GM18498 (cell line): ENCODE data around the gene AP1AR.
A peak's percentile ranks its signal among the peaks of the same experiment; 100 is the strongest.

Experiments used
- ATAC-seq: cut with Tn5 transposase; IDR thresholded peaks from one replicate; pipeline ENCODE4 v1.9.1; 2021; ENCODE audit warnings: mild to moderate bottlenecking, moderate library complexity; ENCODE audit not compliant: unreplicated experiment

AP1AR gene

DNA sequence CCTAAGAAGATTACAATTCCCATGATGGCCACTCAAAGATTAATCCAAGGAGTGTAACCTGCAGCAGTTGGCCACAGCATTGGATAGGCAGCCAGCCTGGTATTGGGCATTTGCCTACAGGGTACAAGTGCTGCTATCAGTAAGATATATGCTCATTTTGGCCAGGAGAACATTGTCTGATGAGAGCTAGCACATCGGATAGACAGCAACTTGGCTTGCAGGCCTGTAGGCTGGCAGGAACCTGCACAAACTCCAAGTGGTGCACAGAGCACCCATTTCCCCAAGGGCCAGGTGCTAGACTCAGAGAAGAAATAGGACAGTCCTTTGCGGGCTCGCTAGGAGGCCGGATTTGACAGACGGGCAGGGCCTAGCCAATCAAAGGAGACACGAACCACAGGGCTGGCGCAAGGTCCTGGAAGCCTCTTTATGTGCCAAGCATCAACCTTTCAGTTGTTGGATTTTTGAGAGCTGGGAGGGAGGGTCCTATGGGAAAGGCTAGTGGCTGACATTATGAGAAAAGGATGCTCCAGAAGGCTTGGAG lies 11.7 kb upstream of the AP1AR start:
- ATAC-seq = no peak

DNA sequence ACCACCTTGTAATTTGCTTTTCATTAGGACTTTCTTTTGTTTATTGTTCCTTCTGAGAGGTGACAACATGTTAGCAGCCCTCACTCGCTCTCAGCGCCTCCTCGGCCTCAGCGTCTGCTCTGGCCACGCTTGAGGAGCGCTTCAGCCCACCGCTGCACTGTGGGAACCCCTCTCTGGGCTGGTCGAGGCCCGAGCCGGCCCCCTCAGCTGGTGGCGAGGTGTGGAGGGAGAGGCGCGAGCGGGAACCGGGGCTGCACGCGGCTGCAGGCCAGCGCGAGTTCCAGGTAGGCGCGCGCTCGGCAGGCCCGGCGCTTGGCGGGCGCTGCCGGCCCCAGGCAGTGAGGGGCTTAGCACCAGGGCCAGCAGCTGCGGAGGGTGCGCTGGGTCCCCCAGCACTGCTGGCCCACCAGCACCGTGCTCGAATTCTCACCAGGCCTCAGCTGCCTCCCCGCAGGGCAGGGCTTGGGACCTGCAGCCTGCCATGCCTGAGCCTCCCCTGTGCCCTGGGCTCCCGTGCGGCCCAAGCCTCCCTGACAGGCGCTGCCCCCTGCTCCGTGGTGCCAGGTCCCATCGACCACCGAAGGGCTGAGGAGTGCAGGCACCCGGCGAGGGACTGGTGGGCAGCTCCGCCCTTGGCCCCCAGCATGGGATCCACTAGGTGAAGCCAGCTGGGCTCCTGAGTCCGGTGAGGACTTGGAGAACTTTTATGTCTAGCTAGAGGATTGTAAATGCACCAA lies 9.2 kb upstream of the AP1AR start:
- no peak for ATAC-seq

- no peak for ATAC-seq
Measured at GRCh38 chr4:112225157-112225556, 6.4 kb upstream of the AP1AR start.

DNA sequence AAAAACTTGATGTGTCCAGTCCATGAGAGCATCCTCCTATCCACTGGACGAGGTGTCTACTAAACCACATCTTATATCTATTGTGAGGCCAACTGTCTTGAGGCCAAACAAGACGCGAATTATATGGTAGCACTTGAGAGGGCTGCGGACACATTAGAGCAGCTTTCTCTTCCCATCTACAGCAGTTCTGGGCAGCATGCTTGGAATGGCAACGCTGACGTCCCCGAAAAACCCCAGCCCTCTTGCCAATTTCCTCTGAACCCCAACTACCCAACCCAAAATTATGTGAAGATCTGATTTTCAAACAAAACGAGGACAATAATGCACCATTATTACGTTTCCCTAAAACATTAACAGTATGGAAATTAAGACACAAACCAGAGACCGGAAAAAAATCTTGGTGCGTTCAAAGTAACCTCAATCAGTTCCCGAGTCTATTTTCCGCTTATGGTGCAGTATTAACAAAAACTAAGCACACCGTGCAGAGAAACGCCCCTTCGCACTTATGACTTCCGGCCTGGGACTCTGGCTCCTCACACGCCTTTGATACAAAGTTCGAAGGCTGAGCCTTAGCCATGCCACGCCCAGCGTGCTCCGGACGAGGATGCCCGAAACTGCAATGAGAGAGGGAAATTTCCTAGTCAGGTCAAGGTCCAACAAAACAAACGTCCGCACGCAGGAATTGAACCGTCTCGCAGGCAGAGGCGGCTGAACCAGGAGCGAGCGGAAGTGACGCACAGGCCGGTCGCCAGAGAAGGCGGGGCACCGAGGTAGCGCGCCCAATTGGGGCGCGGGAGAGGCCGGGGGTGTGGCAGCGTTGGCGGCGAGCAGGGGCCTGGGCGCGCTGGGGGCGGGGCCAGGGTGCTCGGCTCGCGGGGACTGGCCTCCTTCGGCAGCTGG lies 458 bp upstream of the AP1AR start:
- peak; percentile 90 for ATAC-seq

- ATAC-seq = no peak
Measured at GRCh38 chr4:112234952-112235609, 3.5 kb downstream of the AP1AR start.

GRCh38 chr4:112236040-112236439 lies 4.5 kb downstream of the AP1AR start:
- ATAC-seq = no peak

DNA sequence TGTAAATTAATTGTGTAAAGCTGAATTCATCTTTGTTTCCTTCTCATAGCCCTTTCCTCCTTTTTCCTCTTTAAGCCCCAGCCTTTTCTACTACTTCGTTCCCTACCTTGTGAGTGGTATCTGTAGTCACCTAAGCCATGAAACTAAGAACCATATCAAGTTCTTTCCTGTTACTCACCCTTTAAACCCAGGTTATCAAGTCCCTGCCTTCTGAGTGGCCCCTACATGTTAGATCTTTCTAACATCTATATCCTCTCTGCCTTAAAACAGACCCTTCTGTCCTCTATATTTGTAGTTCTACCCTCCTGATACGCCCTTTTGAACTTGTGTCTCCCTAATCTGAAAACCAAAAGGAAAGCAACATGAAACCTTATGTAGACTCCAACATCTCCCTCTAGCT lies 7.2 kb downstream of the AP1AR start:
- no peak for ATAC-seq

DNA sequence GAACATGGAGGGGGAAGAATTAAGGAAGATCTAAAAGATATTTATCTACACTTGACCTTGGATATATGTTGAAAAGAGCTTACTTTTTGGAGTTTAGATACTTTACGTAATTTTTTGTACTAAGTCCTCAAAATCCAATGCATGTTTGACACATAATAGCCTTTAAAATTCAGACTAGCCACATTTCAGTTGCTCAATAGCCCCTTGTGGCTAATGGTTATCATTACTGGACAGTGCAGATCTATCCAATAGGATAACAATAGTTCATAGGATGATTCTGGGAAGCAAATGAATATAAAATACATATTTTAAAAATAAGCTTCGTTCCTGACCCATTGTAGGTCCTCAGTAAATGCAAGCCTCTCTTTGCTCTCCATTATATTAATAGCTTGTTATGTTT lies 13.8 kb downstream of the AP1AR start:
- ATAC-seq = no peak

DNA sequence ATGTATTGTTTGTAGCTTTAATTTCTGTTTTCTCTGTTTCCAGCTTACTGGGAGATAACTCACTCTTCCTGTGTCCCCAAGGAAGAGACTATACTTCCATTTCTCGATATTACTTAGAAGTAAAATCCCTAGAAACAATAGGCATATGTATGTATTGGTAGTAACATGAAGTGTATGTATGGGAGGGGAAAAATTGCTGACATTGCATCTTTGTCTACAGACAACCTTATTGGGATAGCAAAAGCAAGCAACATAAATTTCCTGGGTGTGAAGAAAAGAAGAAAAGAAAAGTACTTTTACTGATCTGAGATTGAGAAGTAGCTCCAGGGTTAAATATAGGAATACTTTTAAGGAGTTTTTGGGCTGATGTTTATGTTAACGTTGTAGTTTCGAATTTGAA lies 15.4 kb downstream of the AP1AR start:
- no peak for ATAC-seq

- ATAC-seq = no peak
Measured at GRCh38 chr4:112251019-112251643, 19.5 kb downstream of the AP1AR start.

GRCh38 chr4:112252234-112252633 lies 20.6 kb downstream of the AP1AR start:
- no peak for ATAC-seq

DNA sequence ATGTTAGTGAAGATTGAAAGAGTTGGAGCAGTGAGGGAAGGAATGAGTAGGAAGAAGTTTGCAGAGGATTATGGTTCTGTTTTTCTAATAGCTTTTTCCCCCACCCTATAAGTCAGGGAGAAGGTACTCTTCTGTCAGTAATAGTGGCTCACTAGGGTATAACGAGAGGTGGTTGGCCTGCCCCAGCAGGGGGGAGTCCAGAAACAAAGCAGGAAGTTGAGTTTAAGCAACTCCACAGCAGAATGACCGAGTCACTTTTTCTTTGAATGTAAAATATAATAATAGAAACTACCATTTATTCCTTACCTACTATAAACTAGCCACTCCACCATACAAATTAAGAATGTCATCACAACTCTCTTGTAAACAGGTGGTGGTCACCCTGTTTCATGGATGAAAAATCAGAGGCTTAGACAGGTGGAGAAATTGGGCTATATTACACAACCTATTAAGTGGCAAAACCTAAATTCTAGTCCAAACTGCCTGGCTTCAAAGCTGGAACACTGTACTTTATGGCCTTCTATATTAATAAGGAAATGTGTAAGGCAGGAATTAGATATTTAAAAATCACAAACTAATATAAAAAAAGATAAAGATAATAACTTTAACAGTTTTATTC lies 21.9 kb downstream of the AP1AR start:
- ATAC-seq = peak; percentile 53

GRCh38 chr4:112257098-112257497 lies 25.5 kb downstream of the AP1AR start:
- no peak for ATAC-seq

- no peak for ATAC-seq
Measured at GRCh38 chr4:112266823-112267222, 35.2 kb downstream of the AP1AR start.

GRCh38 chr4:112270051-112270450 lies 38.5 kb downstream of the AP1AR start:
- no peak for ATAC-seq

DNA sequence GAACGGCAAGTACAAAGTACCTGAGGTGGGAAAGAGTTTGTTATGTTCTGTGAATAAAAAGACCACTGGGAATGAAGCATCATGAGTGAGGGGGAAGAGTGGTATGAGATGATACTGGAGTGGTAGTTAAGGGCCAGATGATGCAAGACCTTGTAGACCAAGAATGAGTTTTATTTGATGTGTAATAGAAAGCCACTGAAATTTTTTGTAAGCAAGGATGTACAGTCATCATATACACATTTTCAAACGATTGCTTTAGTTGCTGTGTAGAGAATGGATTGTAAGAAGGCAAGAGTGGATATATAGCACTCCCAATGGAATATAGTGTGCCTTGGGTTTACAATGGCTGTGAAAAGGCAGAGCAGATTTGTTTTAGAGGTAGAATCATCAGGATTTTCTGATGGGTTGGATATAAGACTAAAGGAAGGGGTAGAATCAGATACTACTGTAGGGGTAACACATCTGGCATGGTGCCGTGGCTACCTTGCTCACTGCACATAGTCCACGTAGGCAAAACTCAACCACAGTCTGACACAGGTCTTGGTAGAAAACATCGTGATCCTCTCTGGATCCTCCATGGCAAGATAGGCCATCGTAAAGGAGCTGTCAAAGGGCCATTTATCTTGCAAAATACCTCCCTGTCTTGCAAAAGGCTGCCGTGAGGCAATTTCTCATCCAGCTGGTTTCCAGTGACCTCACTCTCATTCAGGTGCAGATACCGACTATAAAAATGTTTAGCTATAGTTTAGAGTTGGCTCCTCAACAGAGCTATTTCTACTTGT lies 39.2 kb downstream of the AP1AR start:
- no peak for ATAC-seq

- ATAC-seq = no peak
Measured at GRCh38 chr4:112272292-112272691, 40.7 kb downstream of the AP1AR start.

GRCh38 chr4:112274959-112275358 lies 43.4 kb downstream of the AP1AR start:
- no peak for ATAC-seq

DNA sequence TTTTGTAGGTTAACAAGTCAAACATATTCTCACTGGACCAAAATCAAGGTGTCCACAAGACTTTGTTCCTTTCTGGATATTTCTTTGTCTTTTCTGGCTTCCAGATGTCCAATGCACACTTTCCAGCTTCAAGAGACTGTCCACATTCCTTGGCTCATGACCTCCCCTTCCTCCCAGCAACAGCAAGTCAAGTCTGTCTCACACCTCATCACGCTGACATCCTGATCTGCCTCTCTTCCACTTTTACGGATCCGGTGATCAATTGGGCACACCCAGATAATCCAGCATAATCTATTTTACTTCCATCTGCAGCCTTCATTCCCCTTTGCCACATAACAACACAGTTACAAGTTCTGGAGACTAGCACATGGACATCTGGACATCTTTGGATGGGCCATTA lies 44.5 kb downstream of the AP1AR start:
- ATAC-seq = no peak

DNA sequence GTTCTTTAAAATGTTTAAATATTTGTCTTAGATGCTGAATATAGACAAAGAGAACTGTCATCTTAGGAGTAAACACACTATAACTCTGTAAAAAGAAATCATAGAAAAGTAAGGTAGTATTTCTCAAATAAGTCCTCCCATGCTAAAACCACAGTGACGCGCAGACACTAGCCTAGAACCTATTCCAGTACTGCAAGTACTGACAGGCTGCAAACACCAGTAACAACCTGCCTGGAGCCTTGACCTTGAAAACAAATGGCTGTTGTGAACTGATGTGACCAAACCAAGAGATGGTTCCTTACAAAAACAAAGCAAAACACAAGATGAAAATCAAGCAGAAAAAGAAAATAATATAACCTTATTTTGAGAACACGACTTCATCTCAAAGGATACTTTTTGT lies 45.6 kb downstream of the AP1AR start:
- no peak for ATAC-seq
